Endodermal cell (in vitro differentiated cells): ENCODE measurements around the gene TBXAS1. TPM values are rescaled to one million over a fixed set of nuclear protein-coding genes. Genes with fewer than 3 reads are reported as not detected.

Experiments
- DNase-seq: peaks from one replicate; pipeline ENCODE4 v3.0.0-alpha.2; 2017
- H3K27ac ChIP-seq: 2 replicates; pipeline ENCODE4 v1.5.1; 2013; ENCODE audit warnings: mild to moderate bottlenecking, low read depth, low read length, moderate library complexity
- H3K27me3 ChIP-seq: 2 replicates; pipeline ENCODE4 v1.6.1; 2013; ENCODE audit warnings: mild to moderate bottlenecking, low read length, moderate library complexity; ENCODE audit not compliant: insufficient read depth, control insufficient read depth, poor library complexity, severe bottlenecking
- H3K36me3 ChIP-seq: 2 replicates; pipeline ENCODE4 v1.7.0; 2013; ENCODE audit warnings: mild to moderate bottlenecking, low read length, moderate library complexity; ENCODE audit not compliant: control insufficient read depth, insufficient read depth
- H3K4me1 ChIP-seq: one replicate; pipeline ENCODE4 v1.7.0; 2013; ENCODE audit warnings: low read length; ENCODE audit not compliant: control insufficient read depth, insufficient read depth
- H3K4me3 ChIP-seq: 2 replicates; pipeline ENCODE4 v1.5.1; 2013; ENCODE audit warnings: mild to moderate bottlenecking, low read length, moderate library complexity
- H3K9ac ChIP-seq: 2 replicates; pipeline ENCODE4 v1.6.1; 2013; ENCODE audit warnings: mild to moderate bottlenecking, low read length, moderate library complexity; ENCODE audit not compliant: poor library complexity, severe bottlenecking; ENCODE audit errors: extremely low read depth
- H3K9me3 ChIP-seq: 2 replicates; pipeline ENCODE4 v1.6.1; 2013; ENCODE audit warnings: mild to moderate bottlenecking, low read length, moderate library complexity; ENCODE audit not compliant: control insufficient read depth
- H3K27ac Mint-ChIP-seq: 2 replicates; pipeline ENCODE4 v1.8.0; 2020; ENCODE audit warnings: mixed read lengths
- H3K27me3 Mint-ChIP-seq: 2 replicates; pipeline ENCODE4 v1.8.0; 2021; ENCODE audit warnings: mild to moderate bottlenecking, mixed read lengths; ENCODE audit not compliant: insufficient read depth
- H3K36me3 Mint-ChIP-seq: 2 replicates; pipeline ENCODE4 v1.8.0; 2020; ENCODE audit warnings: low read depth, mixed read lengths
- H3K4me1 Mint-ChIP-seq: 2 replicates; pipeline ENCODE4 v1.8.0; 2020; ENCODE audit warnings: mixed read lengths
- H3K4me3 Mint-ChIP-seq: 2 replicates; pipeline ENCODE4 v1.8.0; 2020; ENCODE audit warnings: mild to moderate bottlenecking, moderate library complexity, mixed read lengths
- H3K9me3 Mint-ChIP-seq: 2 replicates; pipeline ENCODE4 v1.8.0; 2020; ENCODE audit warnings: mild to moderate bottlenecking, mixed read lengths
- WGBS, 2 experiments: methylation state at CpG; one replicate each; pipeline versions ENCODE4 v1.1.5 to v1.1.7; 2013; ENCODE audit warnings: missing lambda C conversion rate in 2 of 2, mixed read lengths in 1 of 2; ENCODE audit not compliant: insufficient coverage in 1 of 2, insufficient read length in 1 of 2; 5-methylcytosine and 5-hydroxymethylcytosine counted together
- total RNA-seq, 2 donors: library from RNA; stranded (reverse); fragmentation: NEBNext Ultra II Directional in 1 of 2; extraction: Animal tissue kit (Norgen Biotek cat#: 25700) in 1 of 2; gene quantifications; 2 replicates in 1 of 2; 3 replicates in 1 of 2; pipeline ENCODE4 v1.2.1, GENCODE V29; 2021
- TF ChIP-seq, protein P1 (sequence below): fragments of 200-600 bp; sonication (generic); conservative IDR thresholded peaks from 2 replicates; pipeline ENCODE4 v1.5.0; 2021; ENCODE audit warnings: antibody characterized with exemption, mild to moderate bottlenecking

TBXAS1 gene
- total RNA-seq, 2 donors from 2014 or later = 7.6 to 13.5 TPM

DNA sequence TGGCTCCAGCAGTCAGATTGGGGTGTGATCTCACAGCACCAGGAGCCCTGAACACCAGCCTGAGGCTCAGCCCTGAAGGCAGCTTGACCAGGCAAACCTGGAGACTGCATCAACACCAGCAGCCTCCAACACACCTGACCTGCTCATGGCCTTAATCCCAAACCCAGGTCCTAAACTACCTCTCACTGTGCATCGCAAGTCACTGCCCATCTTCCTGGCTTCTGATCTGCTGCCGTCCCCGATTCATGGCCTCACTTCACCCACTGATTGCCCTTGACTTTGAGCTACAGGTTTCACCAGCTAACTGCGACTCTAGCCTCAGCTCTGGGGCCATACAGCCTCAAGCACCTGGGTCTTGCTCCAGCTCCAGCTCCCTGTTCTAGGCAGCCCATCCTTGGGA is 184.6 kb downstream of the TBXAS1 start:
- Histone ChIP-seq H3K27ac (no peak overlapping the region), H3K4me1 (peaks cover 5% of the 10 kb centered on the region), H3K27me3 (no peaks in the 10 kb centered on the region), H3K9ac (no peak overlapping the region), H3K9me3 (no peaks in the 10 kb centered on the region), H3K4me3 (no peak overlapping the region), H3K36me3 (no peaks in the 10 kb centered on the region)
- H3K9me3 Mint-ChIP-seq = no peaks in the 10 kb centered on the region
- TF ChIP-seq, protein P1, sequence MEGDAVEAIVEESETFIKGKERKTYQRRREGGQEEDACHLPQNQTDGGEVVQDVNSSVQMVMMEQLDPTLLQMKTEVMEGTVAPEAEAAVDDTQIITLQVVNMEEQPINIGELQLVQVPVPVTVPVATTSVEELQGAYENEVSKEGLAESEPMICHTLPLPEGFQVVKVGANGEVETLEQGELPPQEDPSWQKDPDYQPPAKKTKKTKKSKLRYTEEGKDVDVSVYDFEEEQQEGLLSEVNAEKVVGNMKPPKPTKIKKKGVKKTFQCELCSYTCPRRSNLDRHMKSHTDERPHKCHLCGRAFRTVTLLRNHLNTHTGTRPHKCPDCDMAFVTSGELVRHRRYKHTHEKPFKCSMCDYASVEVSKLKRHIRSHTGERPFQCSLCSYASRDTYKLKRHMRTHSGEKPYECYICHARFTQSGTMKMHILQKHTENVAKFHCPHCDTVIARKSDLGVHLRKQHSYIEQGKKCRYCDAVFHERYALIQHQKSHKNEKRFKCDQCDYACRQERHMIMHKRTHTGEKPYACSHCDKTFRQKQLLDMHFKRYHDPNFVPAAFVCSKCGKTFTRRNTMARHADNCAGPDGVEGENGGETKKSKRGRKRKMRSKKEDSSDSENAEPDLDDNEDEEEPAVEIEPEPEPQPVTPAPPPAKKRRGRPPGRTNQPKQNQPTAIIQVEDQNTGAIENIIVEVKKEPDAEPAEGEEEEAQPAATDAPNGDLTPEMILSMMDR = no peak
- no peak overlapping the region for H3K4me3 Mint-ChIP-seq
- no peak overlapping the region for H3K27ac Mint-ChIP-seq
- H3K36me3 Mint-ChIP-seq = no peaks in the 10 kb centered on the region
- DNase-seq = no peak
- no peaks in the 10 kb centered on the region for H3K27me3 Mint-ChIP-seq
- H3K4me1 Mint-ChIP-seq = peaks cover 24% of the 10 kb centered on the region
- WGBS, 2 experiments = 89 to 96% methylated on average over 4 of the region's 4 CpGs

DNA sequence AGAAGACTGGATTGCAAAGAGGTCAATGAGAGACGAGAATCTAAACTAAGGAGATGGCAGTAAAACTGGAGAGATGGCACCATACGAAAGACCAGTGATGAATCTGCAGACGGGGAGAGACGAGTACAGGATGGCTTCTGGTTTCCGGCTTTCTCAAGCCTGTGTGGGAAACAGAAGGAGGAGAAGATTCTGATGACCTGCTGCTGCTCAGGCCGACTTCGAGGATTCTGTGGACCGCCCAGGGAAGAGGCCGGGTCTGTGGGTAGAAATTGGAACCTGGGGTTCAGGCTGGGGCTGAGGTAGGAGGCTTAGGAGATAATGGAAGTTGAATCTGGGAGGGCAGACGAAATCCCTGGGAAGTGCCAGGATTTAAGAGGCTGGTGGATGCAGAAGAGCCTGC is 185.1 kb downstream of the TBXAS1 start:
- H3K27me3 Mint-ChIP-seq = no peaks in the 10 kb centered on the region
- WGBS, 2 experiments = 92 to 95% methylated on average over 10 of the region's 10 CpGs
- TF ChIP-seq, protein P1 = no peak

DNA sequence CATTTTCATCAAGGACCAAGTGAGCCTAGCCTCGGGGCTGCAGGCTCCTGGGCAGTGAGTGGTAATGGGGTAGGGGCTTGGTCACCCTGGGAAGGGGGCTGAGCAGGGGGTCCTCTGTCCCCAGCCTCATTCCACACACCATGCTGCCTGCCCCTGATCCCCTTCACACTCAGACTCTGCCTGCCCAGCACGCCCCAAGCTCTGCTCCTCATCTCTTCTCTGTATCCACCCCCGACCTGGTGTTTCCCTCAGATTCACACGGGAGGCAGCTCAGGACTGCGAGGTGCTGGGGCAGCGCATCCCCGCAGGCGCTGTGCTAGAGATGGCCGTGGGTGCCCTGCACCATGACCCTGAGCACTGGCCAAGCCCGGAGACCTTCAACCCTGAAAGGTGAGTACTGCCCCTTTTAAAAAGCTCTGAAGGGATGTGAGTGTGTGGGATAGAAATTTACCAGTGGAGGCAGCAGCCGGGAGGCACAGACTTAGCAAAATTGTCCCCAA is 186.5 kb downstream of the TBXAS1 start:
- Histone ChIP-seq H3K27ac (no peak overlapping the region), H3K27me3 (no peaks in the 10 kb centered on the region), H3K9ac (no peak overlapping the region), H3K36me3 (no peaks in the 10 kb centered on the region), H3K9me3 (no peaks in the 10 kb centered on the region), H3K4me3 (no peak overlapping the region), H3K4me1 (peaks cover 5% of the 10 kb centered on the region)
- H3K4me1 Mint-ChIP-seq = peaks cover 24% of the 10 kb centered on the region
- no peaks in the 10 kb centered on the region for H3K9me3 Mint-ChIP-seq
- no peak overlapping the region for H3K27ac Mint-ChIP-seq
- 75 to 89% methylated on average over 2 to 11 of the region's 11 CpGs for WGBS, 2 experiments
- no peak overlapping the region for H3K4me3 Mint-ChIP-seq
- no peak for DNase-seq
- TF ChIP-seq, protein P1 = no peak
- H3K36me3 Mint-ChIP-seq = no peaks in the 10 kb centered on the region
- no peaks in the 10 kb centered on the region for H3K27me3 Mint-ChIP-seq

More for the DNA sequence above, 185.1 kb downstream of the TBXAS1 start:
- Histone ChIP-seq H3K36me3 (no peaks in the 10 kb centered on the region), H3K4me1 (peaks cover 5% of the 10 kb centered on the region), H3K9me3 (no peaks in the 10 kb centered on the region), H3K9ac (no peak overlapping the region), H3K27me3 (no peaks in the 10 kb centered on the region), H3K4me3 (no peak overlapping the region), H3K27ac (no peak overlapping the region)
- no peak overlapping the region for H3K27ac Mint-ChIP-seq
- H3K9me3 Mint-ChIP-seq = no peaks in the 10 kb centered on the region
- no peak for DNase-seq
- no peak overlapping the region for H3K4me3 Mint-ChIP-seq
- no peaks in the 10 kb centered on the region for H3K36me3 Mint-ChIP-seq
- peaks cover 24% of the 10 kb centered on the region for H3K4me1 Mint-ChIP-seq
